ENCODE measurements around the gene RNLS. TPM values are rescaled to one million over a fixed set of nuclear protein-coding genes. Genes with fewer than 3 reads are reported as not detected.

Gene RNLS
- total and polyA plus RNA-seq, 4 experiments from 2014 or later: 1.7 to 5.8 (median 2.7) TPM

GRCh38 chr10:88256886-88257285 lies 326.2 kb downstream of the RNLS start:
- ChIA-PET POLR2A (ENCODE audit: partially characterized antibody) (no interaction called here), CTCF (ENCODE audit: partially characterized antibody) (interaction anchor here (1.4 kb wide), 1 partner anchor 60 kb away, joined by 3 read pairs; no protein-coding TSS in a partner anchor)
- no peaks in the 10 kb centered on the region for H3K4me1 ChIP-seq (ENCODE audit: insufficient read depth, low read length)
- H3K9me3 ChIP-seq (ENCODE audit: control insufficient read depth in 1 of 2, low read length in 2 of 2): no peaks in the 10 kb centered on the region
- H3K4me3 ChIP-seq (ENCODE audit: low read length in 2 of 2): no peak overlapping the region
- no peaks in the 10 kb centered on the region for H3K36me3 Mint-ChIP-seq
- no peak overlapping the region for H3K27ac Mint-ChIP-seq
- H3K27ac ChIP-seq (ENCODE audit: low read depth, low read length): no peak overlapping the region
- peaks cover 0 to 2% of the 10 kb centered on the region in 2 donors for H3K27me3 Mint-ChIP-seq
- H3K36me3 ChIP-seq (ENCODE audit: insufficient read depth, low read length): no peaks in the 10 kb centered on the region
- intact Hi-C loops (cut with micrococcal nuclease): no loop called here
- H3K9me3 Mint-ChIP-seq: peaks cover 0 to 4% (median 0%) of the 10 kb centered on the region in 8 donors
- no peak overlapping the region for H3K4me3 Mint-ChIP-seq
- DNase-seq: no peak
- peaks cover 0 to 5% (median 3%) of the 10 kb centered on the region in 4 donors for H3K4me1 Mint-ChIP-seq
- no peaks in the 10 kb centered on the region for H3K27me3 ChIP-seq (ENCODE audit: insufficient read depth, low read length)

DNA sequence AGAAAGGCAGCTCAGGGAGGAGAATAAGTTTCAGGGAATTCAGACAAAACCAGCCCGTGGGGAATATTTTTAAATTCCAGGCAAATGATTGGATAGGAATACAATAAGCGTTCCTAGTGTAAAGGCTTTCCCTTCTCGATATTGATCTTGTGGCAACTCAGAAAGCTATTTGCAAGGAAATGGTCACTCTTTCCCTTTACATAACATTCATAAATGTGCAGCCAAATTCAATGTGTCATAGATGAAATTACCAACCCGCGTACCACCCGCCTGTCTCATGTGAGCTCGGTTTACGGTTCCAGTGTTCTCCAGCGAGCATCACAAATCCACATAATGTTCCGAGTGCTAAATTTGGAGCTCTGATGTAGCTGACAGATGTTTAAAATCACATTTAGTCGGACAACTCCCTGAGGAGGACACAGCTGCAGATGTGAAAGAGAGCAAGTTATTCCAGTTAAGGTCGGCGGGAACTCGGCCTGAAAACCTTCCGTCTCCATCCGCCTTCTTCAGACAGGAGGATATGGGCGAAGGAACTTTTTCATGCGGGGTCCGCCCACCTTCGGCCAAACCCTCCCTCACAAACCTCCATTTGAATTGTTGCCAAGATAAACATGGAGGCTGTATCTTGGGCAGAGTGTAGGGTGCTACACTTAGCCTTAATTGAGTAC lies 327.0 kb downstream of the RNLS start:
- Histone ChIP-seq H3K36me3 (ENCODE audit: insufficient read depth, low read length) (no peaks in the 10 kb centered on the region), H3K27ac (ENCODE audit: low read depth, low read length) (no peak overlapping the region), H3K4me3 (ENCODE audit: low read length in 2 of 2) (no peak overlapping the region), H3K4me1 (ENCODE audit: insufficient read depth, low read length) (no peaks in the 10 kb centered on the region), H3K9me3 (ENCODE audit: control insufficient read depth in 1 of 2, low read length in 2 of 2) (no peaks in the 10 kb centered on the region), H3K27me3 (ENCODE audit: insufficient read depth, low read length) (no peaks in the 10 kb centered on the region)
- no peak for DNase-seq
- H3K4me1 Mint-ChIP-seq: peaks cover 0 to 5% (median 3%) of the 10 kb centered on the region in 4 donors
- no peaks in the 10 kb centered on the region for H3K36me3 Mint-ChIP-seq
- H3K27me3 Mint-ChIP-seq: peaks cover 0 to 2% of the 10 kb centered on the region in 2 donors
- ChIA-PET CTCF (ENCODE audit: partially characterized antibody) (interaction anchor here (1.4 kb wide), 1 partner anchor 60 kb away, joined by 3 read pairs; no protein-coding TSS in a partner anchor), POLR2A (ENCODE audit: partially characterized antibody) (no interaction called here)
- H3K9me3 Mint-ChIP-seq: peaks cover 0 to 4% (median 0%) of the 10 kb centered on the region in 8 donors
- intact Hi-C loops (cut with micrococcal nuclease): no loop called here
- H3K27ac Mint-ChIP-seq: no peak overlapping the region
- H3K4me3 Mint-ChIP-seq: no peak overlapping the region

DNA sequence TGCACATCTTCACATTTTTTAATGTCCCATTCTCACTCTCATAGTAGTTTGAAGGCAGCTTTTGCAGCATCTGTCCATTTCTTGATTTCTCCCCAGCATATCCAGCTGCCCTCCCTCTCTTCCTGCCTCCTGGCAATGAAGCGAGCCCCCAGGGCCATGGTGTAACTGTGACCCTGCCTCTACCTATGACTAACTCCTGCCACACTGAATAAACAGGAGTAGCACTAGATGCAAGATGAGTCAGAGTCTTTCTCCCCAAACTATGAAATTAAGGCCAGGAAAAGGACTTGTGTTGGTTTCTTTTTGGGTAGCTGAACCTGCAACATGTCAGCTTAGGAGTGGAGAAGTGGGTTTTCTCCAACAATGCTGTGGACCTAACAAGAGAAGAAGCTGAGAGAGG lies 329.0 kb downstream of the RNLS start:
- Histone ChIP-seq H3K27me3 (ENCODE audit: insufficient read depth, low read length) (no peaks in the 10 kb centered on the region), H3K9me3 (ENCODE audit: control insufficient read depth in 1 of 2, low read length in 2 of 2) (no peaks in the 10 kb centered on the region), H3K36me3 (ENCODE audit: insufficient read depth, low read length) (no peaks in the 10 kb centered on the region), H3K4me3 (ENCODE audit: low read length in 2 of 2) (no peak overlapping the region), H3K4me1 (ENCODE audit: insufficient read depth, low read length) (no peaks in the 10 kb centered on the region), H3K27ac (ENCODE audit: low read depth, low read length) (no peak overlapping the region)
- intact Hi-C loops (cut with micrococcal nuclease): no loop called here
- peak overlapping the region in 1 of 7 donors; percentile 55 for H3K27ac Mint-ChIP-seq
- ChIA-PET CTCF (ENCODE audit: partially characterized antibody) (no interaction called here), POLR2A (ENCODE audit: partially characterized antibody) (no interaction called here)
- H3K4me3 Mint-ChIP-seq: no peak overlapping the region
- H3K36me3 Mint-ChIP-seq: no peaks in the 10 kb centered on the region
- peaks cover 0 to 2% of the 10 kb centered on the region in 2 donors for H3K27me3 Mint-ChIP-seq
- no peak for DNase-seq
- H3K9me3 Mint-ChIP-seq: no peaks in the 10 kb centered on the region
- peaks cover 0 to 5% (median 3%) of the 10 kb centered on the region in 4 donors for H3K4me1 Mint-ChIP-seq

GRCh38 chr10:88253622-88254021 lies 329.5 kb downstream of the RNLS start:
- H3K36me3 Mint-ChIP-seq: no peaks in the 10 kb centered on the region
- Histone ChIP-seq H3K4me3 (ENCODE audit: low read length in 2 of 2) (no peak overlapping the region), H3K4me1 (ENCODE audit: insufficient read depth, low read length) (no peaks in the 10 kb centered on the region), H3K9me3 (ENCODE audit: control insufficient read depth in 1 of 2, low read length in 2 of 2) (no peaks in the 10 kb centered on the region), H3K36me3 (ENCODE audit: insufficient read depth, low read length) (no peaks in the 10 kb centered on the region), H3K27ac (ENCODE audit: low read depth, low read length) (no peak overlapping the region), H3K27me3 (ENCODE audit: insufficient read depth, low read length) (no peaks in the 10 kb centered on the region)
- intact Hi-C loops (cut with micrococcal nuclease): no loop called here
- no peaks in the 10 kb centered on the region for H3K9me3 Mint-ChIP-seq
- H3K4me1 Mint-ChIP-seq: peaks cover 0 to 5% (median 3%) of the 10 kb centered on the region in 4 donors
- no peak overlapping the region for H3K4me3 Mint-ChIP-seq
- no peak for DNase-seq
- ChIA-PET CTCF (ENCODE audit: partially characterized antibody) (no interaction called here), POLR2A (ENCODE audit: partially characterized antibody) (no interaction called here)
- no peak overlapping the region for H3K27ac Mint-ChIP-seq
- peaks cover 0 to 2% of the 10 kb centered on the region in 2 donors for H3K27me3 Mint-ChIP-seq

DNA sequence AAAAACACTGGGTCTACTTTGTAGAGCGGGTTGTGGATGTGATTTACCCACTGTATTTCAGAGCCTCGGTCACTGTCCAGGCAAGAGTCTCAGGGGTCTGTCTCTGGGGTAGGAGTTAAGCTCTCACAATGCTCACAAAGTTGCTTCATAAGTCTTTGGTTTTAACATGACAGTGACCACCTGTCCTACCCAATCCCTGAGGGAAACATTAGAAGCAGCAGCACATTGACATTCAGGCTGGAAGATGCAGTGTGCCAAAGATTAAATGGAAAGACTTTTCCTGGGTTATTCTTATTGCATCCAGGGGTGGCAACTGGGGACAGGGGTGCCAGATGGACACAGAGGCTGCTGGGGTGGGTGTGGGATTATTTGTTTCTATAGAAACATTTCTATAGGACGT lies 330.0 kb downstream of the RNLS start:
- H3K36me3 ChIP-seq (ENCODE audit: insufficient read depth, low read length): no peaks in the 10 kb centered on the region
- ChIA-PET POLR2A (ENCODE audit: partially characterized antibody) (no interaction called here), CTCF (ENCODE audit: partially characterized antibody) (no interaction called here)
- H3K27ac ChIP-seq (ENCODE audit: low read depth, low read length): no peak overlapping the region
- H3K4me3 ChIP-seq (ENCODE audit: low read length in 2 of 2): no peak overlapping the region
- DNase-seq: no peak
- no peaks in the 10 kb centered on the region for H3K9me3 ChIP-seq (ENCODE audit: control insufficient read depth in 1 of 2, low read length in 2 of 2)
- H3K36me3 Mint-ChIP-seq: no peaks in the 10 kb centered on the region
- H3K4me3 Mint-ChIP-seq: no peak overlapping the region
- H3K4me1 Mint-ChIP-seq: peaks cover 2 to 5% (median 4%) of the 10 kb centered on the region in 4 donors
- intact Hi-C loops (cut with micrococcal nuclease): no loop called here
- H3K27ac Mint-ChIP-seq: no peak overlapping the region
- no peaks in the 10 kb centered on the region for H3K27me3 ChIP-seq (ENCODE audit: insufficient read depth, low read length)
- peaks cover 0 to 2% of the 10 kb centered on the region in 2 donors for H3K27me3 Mint-ChIP-seq
- H3K9me3 Mint-ChIP-seq: no peaks in the 10 kb centered on the region
- H3K4me1 ChIP-seq (ENCODE audit: insufficient read depth, low read length): no peaks in the 10 kb centered on the region

DNA sequence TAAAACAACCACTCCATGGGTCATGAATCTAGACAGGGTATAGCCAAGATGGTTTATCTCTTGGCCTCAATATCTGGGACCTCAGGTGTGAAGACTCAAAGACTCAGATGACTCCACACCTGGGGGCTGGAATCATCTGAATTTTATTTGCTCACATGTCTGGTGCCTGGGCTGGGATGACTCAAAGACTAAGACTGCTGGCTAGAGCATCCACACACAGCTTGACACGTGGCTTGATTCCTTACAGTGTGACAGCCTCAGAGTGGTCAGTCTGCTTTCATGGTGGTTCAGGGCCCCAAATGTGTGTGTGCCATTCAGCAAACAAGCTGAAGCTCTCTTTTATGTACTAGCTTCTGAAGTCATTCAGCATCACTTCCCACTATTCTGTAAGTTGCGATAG lies 333.7 kb downstream of the RNLS start:
- intact Hi-C loops (cut with micrococcal nuclease): no loop called here
- no peaks in the 10 kb centered on the region for H3K36me3 ChIP-seq (ENCODE audit: insufficient read depth, low read length)
- ChIA-PET POLR2A (ENCODE audit: partially characterized antibody) (no interaction called here), CTCF (ENCODE audit: partially characterized antibody) (no interaction called here)
- H3K27me3 ChIP-seq (ENCODE audit: insufficient read depth, low read length): no peaks in the 10 kb centered on the region
- Mint-ChIP-seq H3K4me3 (no peak overlapping the region), H3K27me3 (peaks cover 0 to 2% of the 10 kb centered on the region in 2 donors), H3K36me3 (no peaks in the 10 kb centered on the region), H3K4me1 (peaks cover 15 to 21% (median 17%) of the 10 kb centered on the region in 4 donors), H3K9me3 (no peaks in the 10 kb centered on the region), H3K27ac (no peak overlapping the region)
- no peak overlapping the region for H3K27ac ChIP-seq (ENCODE audit: low read depth, low read length)
- H3K9me3 ChIP-seq (ENCODE audit: control insufficient read depth in 1 of 2, low read length in 2 of 2): no peaks in the 10 kb centered on the region
- no peak for DNase-seq
- peaks cover 5% of the 10 kb centered on the region for H3K4me1 ChIP-seq (ENCODE audit: insufficient read depth, low read length)
- H3K4me3 ChIP-seq (ENCODE audit: low read length in 2 of 2): no peak overlapping the region

DNA sequence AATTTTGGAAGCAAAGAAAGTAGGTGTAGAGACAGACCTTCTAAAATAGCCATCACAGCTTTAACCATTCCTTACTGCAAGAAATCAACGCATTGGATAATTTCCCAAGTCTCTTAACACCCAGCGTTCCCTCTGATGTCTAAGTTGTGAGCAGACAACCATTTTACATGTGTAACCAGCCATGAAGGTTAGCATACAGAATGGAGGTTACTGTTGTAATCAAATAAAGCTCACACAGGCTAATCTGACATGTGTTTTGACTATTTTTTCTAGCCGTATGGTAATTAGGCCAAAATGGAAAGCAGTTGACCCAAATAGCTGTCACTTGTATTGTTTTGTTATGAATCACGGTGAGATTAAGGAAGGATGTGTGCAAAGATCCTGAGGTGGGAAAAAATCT lies 336.4 kb downstream of the RNLS start:
- H3K27me3 Mint-ChIP-seq: no peaks in the 10 kb centered on the region
- no peak overlapping the region for H3K4me3 Mint-ChIP-seq
- intact Hi-C loops (cut with micrococcal nuclease): no loop called here
- Histone ChIP-seq H3K27ac (ENCODE audit: low read depth, low read length) (no peak overlapping the region), H3K27me3 (ENCODE audit: insufficient read depth, low read length) (no peaks in the 10 kb centered on the region), H3K4me3 (ENCODE audit: low read length in 2 of 2) (no peak overlapping the region), H3K4me1 (ENCODE audit: insufficient read depth, low read length) (peaks cover 5% of the 10 kb centered on the region), H3K9me3 (ENCODE audit: control insufficient read depth in 1 of 2, low read length in 2 of 2) (no peaks in the 10 kb centered on the region), H3K36me3 (ENCODE audit: insufficient read depth, low read length) (no peaks in the 10 kb centered on the region)
- ChIA-PET CTCF (ENCODE audit: partially characterized antibody) (interaction anchor here (1.4 kb wide), 1 partner anchor 71 kb away, joined by 3 read pairs; no protein-coding TSS in a partner anchor), POLR2A (ENCODE audit: partially characterized antibody) (no interaction called here)
- no peak for DNase-seq
- peaks cover 12 to 21% (median 14%) of the 10 kb centered on the region in 4 donors for H3K4me1 Mint-ChIP-seq
- no peak overlapping the region for H3K27ac Mint-ChIP-seq
- no peaks in the 10 kb centered on the region for H3K36me3 Mint-ChIP-seq
- no peaks in the 10 kb centered on the region for H3K9me3 Mint-ChIP-seq

All from CD4-positive, alpha-beta memory T cell (primary cell).